HepG2 (cell line): ENCODE results near the gene ZCWPW2. TPM values are rescaled to one million over a fixed set of nuclear protein-coding genes. Genes with fewer than 3 reads are reported as not detected.

ENCODE experiments used
- EHMT2 ChIP-seq: fragments of 200-600 bp; sonication (generic); IDR thresholded peaks from 2 replicates; pipeline ENCODE4 v1.7.0; 2017; ENCODE audit warnings: antibody characterized with exemption, low read depth, low read length, borderline replicate concordance
- FOXO1 ChIP-seq: sonication (generic); formaldehyde crosslinking; IDR thresholded peaks from 2 replicates; pipeline ENCODE4 v1.4.0; 2020; ENCODE audit warnings: missing genetic modification reagents
- SMC3 ChIP-seq: IDR thresholded peaks from 2 replicates; pipeline ENCODE4 v1.6.1; 2011; ENCODE audit warnings: low read length, improper control_type of control experiment
- STAG1 ChIP-seq: sonication (generic); formaldehyde crosslinking; IDR thresholded peaks from 2 replicates; pipeline ENCODE4 v1.4.0; 2020; ENCODE audit warnings: missing genetic modification reagents
- WIZ ChIP-seq: sonication (generic); formaldehyde crosslinking; IDR thresholded peaks from 2 replicates; pipeline ENCODE4 v1.5.1; 2020; ENCODE audit warnings: mild to moderate bottlenecking, missing genetic modification reagents
- ZBTB20 ChIP-seq: sonication (generic); formaldehyde crosslinking; IDR thresholded peaks from 2 replicates; pipeline ENCODE4 v1.8.1; 2023; ENCODE audit warnings: missing genetic modification reagents, low read depth, mild to moderate bottlenecking, borderline replicate concordance
- ZFX ChIP-seq: sonication (generic); formaldehyde crosslinking; IDR thresholded peaks from 2 replicates; pipeline ENCODE4 v1.4.0; 2020; ENCODE audit warnings: mild to moderate bottlenecking, low read depth, missing genetic modification reagents, moderate library complexity
- ZNF143 ChIP-seq: sonication (generic); formaldehyde crosslinking; IDR thresholded peaks from 2 replicates; pipeline ENCODE4 v1.4.0; 2020; ENCODE audit warnings: missing genetic modification reagents
- ZNF75D ChIP-seq: sonication (generic); formaldehyde crosslinking; IDR thresholded peaks from 2 replicates; pipeline ENCODE4 v1.8.1; 2023; ENCODE audit warnings: missing genetic modification reagents, mild to moderate bottlenecking, borderline replicate concordance
- ZNF883 ChIP-seq: sonication (generic); formaldehyde crosslinking; IDR thresholded peaks from 2 replicates; pipeline ENCODE4 v1.5.1; 2020; ENCODE audit warnings: mild to moderate bottlenecking, missing genetic modification reagents; ENCODE audit errors: not compliant biosample characterization
- polyA plus RNA-seq, 8 experiments: library from polyadenylated mRNA; depleted of rRNA in 3 of 8; stranded (reverse) in 7 of 8; unstranded in 1 of 8; fragments of >200 nt; fragmentation: Illumina TruSeq in 4 of 8; extraction: Trizol in 4 of 8; gene quantifications; 2 replicates each; pipeline versions ENCODE4 v1.2.1 to v1.2.3, GENCODE V29; 2011 to 2016; ENCODE audit warnings: low read depth in 4 of 8, missing spikeins in 1 of 8, mixed read lengths in 1 of 8; ENCODE audit not compliant: insufficient read depth in 1 of 8
- total RNA-seq, 5 experiments: library from RNA; depleted of rRNA; stranded (reverse); fragments of >200 nt; fragmentation: Illumina TruSeq; extraction: Trizol; gene quantifications; 2 replicates each; pipeline ENCODE4 v1.2.3, GENCODE V29; 2016; ENCODE audit warnings: low read depth in 1 of 5
- TF ChIP-seq, protein P1 (sequence below): sonication (generic); formaldehyde crosslinking; IDR thresholded peaks from 2 replicates; pipeline ENCODE4 v1.8.0; 2022; ENCODE audit warnings: low read depth, missing genetic modification reagents
- TF ChIP-seq, protein P2 (sequence below): IDR thresholded peaks from 2 replicates; pipeline ENCODE4 v1.6.1; 2016; ENCODE audit warnings: low read depth
- TF ChIP-seq, protein P3 (sequence below): sonication (generic); formaldehyde crosslinking; IDR thresholded peaks from 2 replicates; pipeline ENCODE4 v1.5.1; 2020; ENCODE audit warnings: missing genetic modification reagents, mild to moderate bottlenecking, borderline replicate concordance

ZCWPW2 gene
- total and polyA plus RNA-seq, 2 of the 13 experiments (the other 11 are each of a cell fraction or from before 2014, with no cell fraction given), result 0.17 to 0.53 TPM

DNA sequence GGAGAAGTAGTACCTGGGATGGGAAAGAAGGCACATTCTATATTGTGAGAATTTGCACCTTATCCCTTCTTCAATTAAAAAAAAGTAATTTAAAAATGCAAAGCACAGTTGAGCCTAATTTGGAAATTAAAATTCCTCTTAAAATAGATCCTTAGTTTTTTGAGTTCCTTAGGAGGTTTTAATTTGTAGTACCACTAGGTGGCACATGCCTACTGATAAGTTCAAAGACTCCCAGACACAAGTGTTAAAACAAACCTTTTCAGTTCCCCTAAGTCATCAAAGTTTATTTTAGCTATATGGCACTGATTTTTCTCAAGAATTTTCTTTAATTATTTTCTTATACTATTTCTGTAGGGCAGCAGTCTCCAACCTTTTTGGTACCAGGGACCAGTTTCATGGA lies 127.7 kb downstream of the ZCWPW2 start (continued):
- TF ChIP-seq STAG1 (peak; percentile 39), EHMT2 (no peak), SMC3 (0 out of 2 replicates have a peak, but pooled peaks have one; percentile 8), ZNF75D (CRISPR knock-in tag) (no peak), WIZ (CRISPR knock-in tag) (no peak), ZBTB20 (CRISPR knock-in tag) (no peak), FOXO1 (no peak), ZNF883 (CRISPR knock-in tag) (no peak), ZNF143 (CRISPR knock-in tag) (no peak), ZFX (CRISPR knock-in tag) (no peak)
- TF ChIP-seq, protein P1, sequence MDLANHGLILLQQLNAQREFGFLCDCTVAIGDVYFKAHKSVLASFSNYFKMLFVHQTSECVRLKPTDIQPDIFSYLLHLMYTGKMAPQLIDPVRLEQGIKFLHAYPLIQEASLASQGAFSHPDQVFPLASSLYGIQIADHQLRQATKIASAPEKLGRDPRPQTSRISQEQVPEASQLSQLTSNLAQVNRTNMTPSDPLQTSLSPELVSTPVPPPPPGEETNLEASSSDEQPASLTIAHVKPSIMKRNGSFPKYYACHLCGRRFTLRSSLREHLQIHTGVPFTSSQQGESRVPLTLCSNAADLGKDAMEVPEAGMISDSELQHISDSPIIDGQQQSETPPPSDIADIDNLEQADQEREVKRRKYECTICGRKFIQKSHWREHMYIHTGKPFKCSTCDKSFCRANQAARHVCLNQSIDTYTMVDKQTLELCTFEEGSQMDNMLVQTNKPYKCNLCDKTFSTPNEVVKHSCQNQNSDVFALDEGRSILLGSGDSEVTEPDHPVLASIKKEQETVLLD (CRISPR knock-in tag), result no peak
- TF ChIP-seq, protein P2, sequence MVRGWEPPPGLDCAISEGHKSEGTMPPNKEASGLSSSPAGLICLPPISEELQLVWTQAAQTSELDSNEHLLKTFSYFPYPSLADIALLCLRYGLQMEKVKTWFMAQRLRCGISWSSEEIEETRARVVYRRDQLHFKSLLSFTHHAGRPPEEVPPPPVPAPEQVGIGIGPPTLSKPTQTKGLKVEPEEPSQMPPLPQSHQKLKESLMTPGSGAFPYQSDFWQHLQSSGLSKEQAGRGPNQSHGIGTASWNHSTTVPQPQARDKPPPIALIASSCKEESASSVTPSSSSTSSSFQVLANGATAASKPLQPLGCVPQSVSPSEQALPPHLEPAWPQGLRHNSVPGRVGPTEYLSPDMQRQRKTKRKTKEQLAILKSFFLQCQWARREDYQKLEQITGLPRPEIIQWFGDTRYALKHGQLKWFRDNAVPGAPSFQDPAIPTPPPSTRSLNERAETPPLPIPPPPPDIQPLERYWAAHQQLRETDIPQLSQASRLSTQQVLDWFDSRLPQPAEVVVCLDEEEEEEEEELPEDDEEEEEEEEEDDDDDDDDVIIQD (CRISPR knock-in tag), result no peak
- TF ChIP-seq, protein P3, sequence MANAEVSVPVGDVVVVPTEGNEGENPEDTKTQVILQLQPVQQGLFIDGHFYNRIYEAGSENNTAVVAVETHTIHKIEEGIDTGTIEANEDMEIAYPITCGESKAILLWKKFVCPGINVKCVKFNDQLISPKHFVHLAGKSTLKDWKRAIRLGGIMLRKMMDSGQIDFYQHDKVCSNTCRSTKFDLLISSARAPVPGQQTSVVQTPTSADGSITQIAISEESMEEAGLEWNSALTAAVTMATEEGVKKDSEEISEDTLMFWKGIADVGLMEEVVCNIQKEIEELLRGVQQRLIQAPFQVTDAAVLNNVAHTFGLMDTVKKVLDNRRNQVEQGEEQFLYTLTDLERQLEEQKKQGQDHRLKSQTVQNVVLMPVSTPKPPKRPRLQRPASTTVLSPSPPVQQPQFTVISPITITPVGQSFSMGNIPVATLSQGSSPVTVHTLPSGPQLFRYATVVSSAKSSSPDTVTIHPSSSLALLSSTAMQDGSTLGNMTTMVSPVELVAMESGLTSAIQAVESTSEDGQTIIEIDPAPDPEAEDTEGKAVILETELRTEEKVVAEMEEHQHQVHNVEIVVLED, result no peak
